K562 (cell line): ENCODE data around the gene ZNF333. TPM values are rescaled to one million over a fixed set of nuclear protein-coding genes. Genes with fewer than 3 reads are reported as not detected.

Experiments
- ATAC-seq: fragments of 200-7000 bp; cut with Tn5 transposase; 3 replicates; pipeline ENCODE4 v1.9.1; 2020; ENCODE audit warnings: moderate library complexity
- BruUV-seq: library from RNA; stranded (reverse); fragments of 400-500 nt; replicated peaks from 2 replicates; lab custom pipeline; 2021; lab: Mats Ljungman, UMichigan
- CTCF ChIA-PET: fragments of 300-600 bp; formaldehyde crosslinking; extraction: SDS; loops from one replicate; lab custom pipeline; 2021; ENCODE audit warnings: low intra/inter-chr PET ratio; lab: Yijun Ruan, JAX
- POLR2A ChIA-PET: fragments of 300-600, 350-650 bp; sonication (Branson Sonifier 250); formaldehyde crosslinking; extraction: SDS; loops from one replicate; lab custom pipeline; 2021; ENCODE audit warnings: antibody characterized with exemption, inconsistent platforms; lab: Yijun Ruan, JAX
- DNase-seq, 4 experiments: peaks; one replicate each; pipeline versions ENCODE4 v3.0.0 to v3.0.0-alpha.2; 2011 to 2018; ENCODE audit warnings: low spot score in 3 of 4, mixed read lengths in 3 of 4; ENCODE audit errors: extremely low read depth in 1 of 4
- FAIRE-seq: peaks from 2 replicates; lab custom pipeline; 2011; peaks lifted over from hg19 to GRCh38; lab: Jason Lieb, UNC
- H2AFZ ChIP-seq: 2 replicates; pipeline ENCODE4 v1.6.0; 2011; ENCODE audit warnings: low read depth, low read length, control low read depth, inconsistent platforms
- H3K27ac ChIP-seq: fragments of 200-600 bp; 3 replicates; pipeline ENCODE4 v1.8.0; 2011; ENCODE audit warnings: low read depth, mild to moderate bottlenecking, control low read depth, inconsistent platforms, low read length, moderate library complexity, mixed read lengths; ENCODE audit errors: extremely low read depth
- H3K27me3 ChIP-seq, 2 experiments: fragments of 300-600 bp in 1 of 2; 2 replicates in 1 of 2; 3 replicates in 1 of 2; pipeline versions ENCODE4 v1.6.0 to v1.8.0; 2011; ENCODE audit warnings: inconsistent platforms in 2 of 2, low read length in 2 of 2, mild to moderate bottlenecking in 1 of 2, mixed read lengths in 1 of 2, moderate library complexity in 1 of 2; ENCODE audit not compliant: control insufficient read depth in 2 of 2, insufficient read depth in 2 of 2
- H3K36me3 ChIP-seq: fragments of 300-600 bp; 3 replicates; pipeline ENCODE4 v1.8.0; 2011; ENCODE audit warnings: mild to moderate bottlenecking, low read length, inconsistent platforms; ENCODE audit not compliant: control insufficient read depth, insufficient read depth
- H3K4me1 ChIP-seq, 2 experiments: fragments of 200-600 bp in 1 of 2; replicated peaks in 1 of 2; 2 replicates in 1 of 2; 3 replicates in 1 of 2; pipeline versions ENCODE4 v1.5.1 to v1.8.0; 2011; ENCODE audit warnings: inconsistent platforms in 2 of 2, low read length in 2 of 2, mild to moderate bottlenecking in 1 of 2, mixed read lengths in 1 of 2, moderate library complexity in 1 of 2; ENCODE audit not compliant: control insufficient read depth in 2 of 2, insufficient read depth in 2 of 2
- H3K4me2 ChIP-seq: 2 replicates; pipeline ENCODE4 v1.6.1; 2011; ENCODE audit warnings: low read length, control low read depth, inconsistent platforms, mixed read lengths; ENCODE audit not compliant: insufficient read depth
- H3K4me3 ChIP-seq: fragments of 200-600 bp; sonication (generic), shearing (Covaris generic); 2 replicates; pipeline ENCODE4 v1.5.1; 2016; ENCODE audit warnings: control low read depth, inconsistent platforms
- H3K79me2 ChIP-seq: fragments of 200-600 bp; 3 replicates; pipeline ENCODE4 v1.8.0; 2011; ENCODE audit warnings: low read length, inconsistent platforms; ENCODE audit not compliant: control insufficient read depth, insufficient read depth
- H3K9ac ChIP-seq, 2 experiments: 2 replicates each; pipeline versions ENCODE4 v1.6.0 to v1.6.1; 2011; ENCODE audit warnings: low read depth in 2 of 2, low read length in 2 of 2, control low read depth in 1 of 2, inconsistent platforms in 1 of 2, mild to moderate bottlenecking in 1 of 2, mixed read lengths in 1 of 2; ENCODE audit not compliant: insufficient read depth in 1 of 2
- H3K9me1 ChIP-seq: one replicate; pipeline ENCODE4 v1.6.0; 2011; ENCODE audit warnings: inconsistent platforms, mild to moderate bottlenecking, low read length, moderate library complexity; ENCODE audit not compliant: control insufficient read depth, insufficient read depth
- H3K9me3 ChIP-seq: replicated peaks from 2 replicates; pipeline ENCODE4 v1.5.1; 2011; ENCODE audit warnings: low read depth, low read length, inconsistent platforms; ENCODE audit not compliant: control insufficient read depth, insufficient read depth
- H4K20me1 ChIP-seq: replicated peaks from 2 replicates; pipeline ENCODE4 v1.6.1; 2011; ENCODE audit warnings: low read length, inconsistent platforms, mixed read lengths; ENCODE audit not compliant: control insufficient read depth, insufficient read depth
- CC2D1A ChIP-seq: fragments of 450-650 bp; IDR thresholded peaks from 2 replicates; pipeline ENCODE4 v1.6.1; 2017; ENCODE audit warnings: mild to moderate bottlenecking
- CTCFL ChIP-seq: IDR thresholded peaks from 2 replicates; pipeline ENCODE4 v1.6.1; 2011; ENCODE audit warnings: borderline replicate concordance, low read depth, mild to moderate bottlenecking, moderate library complexity, low read length; ENCODE audit not compliant: insufficient read depth, poor library complexity, severe bottlenecking
- KDM1A ChIP-seq, 2 experiments: fragments of 450-650 bp; IDR thresholded peaks; 2 replicates each; pipeline ENCODE4 v1.6.1; 2016; ENCODE audit warnings: mild to moderate bottlenecking in 2 of 2
- NCOA2 ChIP-seq, 2 experiments: fragments of 450-650 bp; IDR thresholded peaks; 2 replicates each; pipeline ENCODE4 v1.6.1; 2018; ENCODE audit warnings: mild to moderate bottlenecking in 2 of 2, moderate library complexity in 1 of 2; ENCODE audit not compliant: partially characterized antibody in 2 of 2
- PCBP1 ChIP-seq: fragments of 200-400 bp; formaldehyde crosslinking; IDR thresholded peaks from 2 replicates; pipeline ENCODE4 v1.6.1; 2018; ENCODE audit warnings: mild to moderate bottlenecking, low read depth, low read length; ENCODE audit not compliant: poor library complexity, severe bottlenecking
- RFX7 ChIP-seq: fragments of 250-450 bp; sonication (Bioruptor Pico); IDR thresholded peaks from 2 replicates; pipeline ENCODE4 v1.5.1; 2021; ENCODE audit warnings: mild to moderate bottlenecking
- TCF7 ChIP-seq: sonication (generic); IDR thresholded peaks from 2 replicates; pipeline ENCODE4 v1.6.1; 2016; ENCODE audit warnings: antibody characterized with exemption, borderline replicate concordance
- WGBS: fragments of 100-300 bp; shearing (Covaris generic); methylation state at CpG from one replicate; pipeline ENCODE4 v1.1.6; 2016; ENCODE audit warnings: low coverage, mixed read lengths; ENCODE audit not compliant: insufficient coverage; ENCODE audit errors: missing lambda C conversion rate; 5-methylcytosine and 5-hydroxymethylcytosine counted together
- in situ Hi-C: fragments of 300-500 bp; cut with MboI; formaldehyde crosslinking; loops from 4 replicates; pipeline ENCODE4 v1.15.0; 2018; ENCODE audit warnings: inconsistent platforms, mixed read lengths
- intact Hi-C: fragments of 100-400 bp; cut with micrococcal nuclease; formaldehyde crosslinking; loops from 2 replicates; pipeline ENCODE4 v1.14.2; 2022
- polyA plus RNA-seq, 8 experiments: library from polyadenylated mRNA; depleted of rRNA in 4 of 8; stranded (reverse) in 5 of 8; unstranded in 3 of 8; fragments of >200 nt; fragmentation: Nextera tagmentation in 2 of 8; fragmentation: Illumina TruSeq in 1 of 8; extraction: Ambion mirVana in 2 of 8; extraction: Trizol in 1 of 8; gene quantifications; 2 replicates each; pipeline versions ENCODE4 v1.2.1 to v1.2.3, GENCODE V29; 2011 to 2014; ENCODE audit warnings: inconsistent platforms in 1 of 8, missing spikeins in 1 of 8
- total RNA-seq, 7 experiments: library from RNA; depleted of rRNA in 6 of 7; stranded (reverse); fragments of >200 nt in 6 of 7; fragmentation: Illumina TruSeq in 2 of 7; extraction: Trizol in 2 of 7; gene quantifications; 2 replicates each; pipeline versions ENCODE4 v1.2.1 to v1.2.3, GENCODE V29; 2011 to 2021; ENCODE audit warnings: low replicate concordance in 1 of 7

Gene ZNF333
- total and polyA plus RNA-seq, 9 of the 15 experiments (the other 6 are each of a cell fraction or from before 2014, with no cell fraction given) = 2.8 to 10.3 (median 6.3) TPM

- no peak for TF ChIP-seq PCBP1
- TF ChIP-seq CC2D1A = no peak
- no peak for TF ChIP-seq KDM1A (IDR thresholded peaks at IDR 0.05)
- no peak for TF ChIP-seq NCOA2 (IDR thresholded peaks at IDR 0.05; ENCODE audit: partially characterized antibody in 2 of 2)
- TF ChIP-seq TCF7 = no peak
- TF ChIP-seq CTCFL = no peak
Observed at GRCh38 chr19:14695471-14695870, 5.6 kb downstream of the ZNF333 start (continued).

DNA sequence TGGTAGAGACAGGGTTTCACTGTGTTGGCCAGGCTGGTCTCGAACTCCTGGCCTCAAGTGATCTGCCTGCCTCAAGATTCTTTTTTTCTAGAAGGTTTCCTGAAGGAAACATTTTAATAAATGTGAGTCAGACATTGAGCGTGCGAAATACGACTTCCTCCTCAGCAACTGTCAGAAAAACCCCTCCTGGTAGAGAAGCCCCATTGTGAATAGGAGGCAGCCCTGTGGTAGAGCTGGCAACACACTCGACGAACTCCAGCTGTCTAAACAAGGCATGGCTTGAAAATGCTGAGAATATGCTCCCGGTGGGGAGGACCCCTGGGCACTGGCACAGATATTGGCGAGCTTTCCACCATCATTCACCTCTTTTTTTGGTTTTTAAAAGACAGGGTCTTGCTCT lies 9.8 kb downstream of the ZNF333 start:
- no peak for TF ChIP-seq RFX7
- no peak overlapping the region for H2AFZ ChIP-seq
- H3K27me3 ChIP-seq = no peaks in the 10 kb centered on the region
- peaks cover 19% of the 10 kb centered on the region; the same call in 2 of the 3 replicates for H3K36me3 ChIP-seq
- H3K27ac ChIP-seq = no peak overlapping the region
- H3K9me1 ChIP-seq = no peaks in the 10 kb centered on the region
- ChIA-PET CTCF (no interaction called here), POLR2A (interaction anchor here (0.7 to 2.8 kb wide), 2 partner anchors 9 to 70 kb away, joined by 3 to 14 read pairs; partner anchors contain the start of gene ZNF333)
- no peak overlapping the region for H3K4me3 ChIP-seq
- H3K79me2 ChIP-seq = no peaks in the 10 kb centered on the region
- ATAC-seq (no peak), FAIRE-seq (no peak), DNase-seq (no peak)
- H3K4me2 ChIP-seq = no peak overlapping the region
- no peaks in the 10 kb centered on the region for H4K20me1 ChIP-seq
- no peaks in the 10 kb centered on the region; a peak in 1 of 5 replicates for H3K4me1 ChIP-seq
- 71% methylated on average over 7 of the region's 8 CpGs for WGBS
- no peak overlapping the region for H3K9ac ChIP-seq
- in situ Hi-C loops (no loop called here), intact Hi-C loops (no loop called here)
- peaks cover 7% of the 10 kb centered on the region; the same call in 1 of the 2 replicates for H3K9me3 ChIP-seq
- BruUV-seq = no TSS peak
